Activated T-helper 1 cell treated with anti-CD3 and anti-CD28 coated beads, Interleukin-12 subunit alpha, Interleukin-12 subunit beta, Interleukin-2, Interleukin-4 antibody, amounts not matched to agents 30 ng/mL and 10 ng/mL and 1 ng/mL, durations not matched to agents 14 hours and 24 hours and 36 hours (primary cell): ENCODE data around the gene MYOD1. TPM values are rescaled to one million over a fixed set of nuclear protein-coding genes. Genes with fewer than 3 reads are reported as not detected.

Source experiments
- DNase-seq: peaks from one replicate; pipeline ENCODE4 v3.0.0; 2021; ENCODE audit warnings: low spot score
- H3K27ac Mint-ChIP-seq: one replicate; pipeline ENCODE4 v1.8.0; 2021; ENCODE audit warnings: mild to moderate bottlenecking, mixed read lengths
- H3K27me3 Mint-ChIP-seq: one replicate; pipeline ENCODE4 v1.8.0; 2022; ENCODE audit warnings: mild to moderate bottlenecking, moderate library complexity, mixed read lengths; ENCODE audit not compliant: insufficient read depth
- H3K36me3 Mint-ChIP-seq: one replicate; pipeline ENCODE4 v1.8.0; 2021; ENCODE audit warnings: low read depth, mixed read lengths
- H3K4me1 Mint-ChIP-seq: one replicate; pipeline ENCODE4 v1.8.0; 2021; ENCODE audit warnings: low read depth, mixed read lengths
- H3K4me3 Mint-ChIP-seq: one replicate; pipeline ENCODE4 v1.8.0; 2021; ENCODE audit warnings: mild to moderate bottlenecking, moderate library complexity, mixed read lengths
- H3K9me3 Mint-ChIP-seq: one replicate; pipeline ENCODE4 v1.8.0; 2021; ENCODE audit warnings: mixed read lengths
- intact Hi-C: fragments of 100-400 bp; cut with micrococcal nuclease; formaldehyde crosslinking; loops from one replicate; pipeline ENCODE4 v1.15.1; 2024
- total RNA-seq: library from RNA; stranded (reverse); gene quantifications from 2 replicates; pipeline ENCODE4 v1.2.3, GENCODE V29; 2022

MYOD1 gene
- total RNA-seq, 1 donor from 2014 or later = not detected

DNA sequence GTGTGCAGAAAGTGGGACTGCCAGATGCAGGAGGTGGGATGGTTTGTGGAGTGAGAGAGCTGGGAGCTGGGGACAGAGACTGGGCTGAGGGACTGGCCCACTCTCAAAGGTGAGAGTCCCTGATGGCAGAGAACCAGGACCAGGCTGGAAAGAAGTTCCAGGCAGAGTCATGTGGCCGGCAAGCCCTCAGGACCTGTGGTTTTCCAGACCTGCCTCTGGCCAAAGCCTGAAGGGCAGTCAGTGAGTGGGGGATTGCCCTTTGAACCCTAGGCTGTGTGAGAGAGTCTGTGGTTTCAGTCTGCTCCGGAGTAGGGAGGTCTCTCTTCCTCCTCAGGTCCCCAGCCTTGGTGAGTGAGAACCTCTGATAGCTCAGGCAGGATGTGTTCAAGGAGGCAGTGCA, 32.2 kb downstream of the MYOD1 start:
- H3K9me3 Mint-ChIP-seq = no peaks in the 10 kb centered on the region
- no peaks in the 10 kb centered on the region for H3K36me3 Mint-ChIP-seq
- no peaks in the 10 kb centered on the region for H3K4me1 Mint-ChIP-seq
- intact Hi-C loops = no loop called here
- H3K27me3 Mint-ChIP-seq = no peaks in the 10 kb centered on the region
- no peak overlapping the region for H3K4me3 Mint-ChIP-seq
- no peak overlapping the region for H3K27ac Mint-ChIP-seq
- no peak for DNase-seq

DNA sequence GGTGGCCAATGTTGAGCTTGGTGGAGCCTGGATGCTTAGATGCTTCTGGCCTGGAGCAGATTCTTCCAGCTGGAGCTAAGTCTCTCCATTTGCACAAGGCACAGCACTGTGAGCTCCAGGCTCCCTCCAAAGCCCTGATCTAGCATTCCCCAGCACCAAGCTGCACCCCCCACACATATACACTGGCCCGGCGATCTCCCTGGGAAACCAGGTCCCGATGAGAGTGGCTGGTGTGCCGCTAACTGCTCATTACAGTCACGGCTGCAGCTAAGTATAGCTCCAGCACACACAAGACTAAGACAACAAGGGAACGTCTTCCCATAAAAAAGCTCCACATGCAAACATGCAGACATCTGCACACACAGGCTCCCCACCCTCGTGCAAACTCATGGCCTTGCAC, 32.8 kb downstream of the MYOD1 start:
- H3K4me3 Mint-ChIP-seq = no peak overlapping the region
- no peak overlapping the region for H3K27ac Mint-ChIP-seq
- H3K27me3 Mint-ChIP-seq = no peaks in the 10 kb centered on the region
- H3K36me3 Mint-ChIP-seq = no peaks in the 10 kb centered on the region
- intact Hi-C loops = no loop called here
- H3K4me1 Mint-ChIP-seq = no peaks in the 10 kb centered on the region
- no peaks in the 10 kb centered on the region for H3K9me3 Mint-ChIP-seq
- DNase-seq = no peak

DNA sequence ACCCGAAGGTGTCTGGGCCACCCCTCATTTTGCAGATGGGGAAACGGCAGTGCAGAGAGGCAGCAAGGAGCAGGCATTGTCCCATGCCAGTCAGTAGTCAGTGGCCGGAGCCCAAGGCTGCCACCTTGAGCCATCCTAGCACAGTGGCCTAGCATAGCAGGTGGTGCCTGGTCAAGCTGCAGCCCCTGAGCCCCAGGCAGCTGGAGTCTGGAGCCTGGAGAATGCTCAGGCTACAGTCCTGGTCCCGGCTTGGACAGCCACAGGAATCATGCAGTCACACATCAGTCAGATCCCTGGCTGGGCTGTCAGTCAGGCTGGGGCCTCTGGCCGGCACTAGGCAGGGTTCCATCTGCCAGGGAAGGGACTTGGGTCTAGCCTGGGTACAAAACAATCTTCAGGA, 33.8 kb downstream of the MYOD1 start:
- DNase-seq = no peak
- no peaks in the 10 kb centered on the region for H3K36me3 Mint-ChIP-seq
- H3K4me3 Mint-ChIP-seq = no peak overlapping the region
- intact Hi-C loops = no loop called here
- H3K4me1 Mint-ChIP-seq = no peaks in the 10 kb centered on the region
- H3K27ac Mint-ChIP-seq = no peak overlapping the region
- H3K9me3 Mint-ChIP-seq = no peaks in the 10 kb centered on the region
- no peaks in the 10 kb centered on the region for H3K27me3 Mint-ChIP-seq

DNA sequence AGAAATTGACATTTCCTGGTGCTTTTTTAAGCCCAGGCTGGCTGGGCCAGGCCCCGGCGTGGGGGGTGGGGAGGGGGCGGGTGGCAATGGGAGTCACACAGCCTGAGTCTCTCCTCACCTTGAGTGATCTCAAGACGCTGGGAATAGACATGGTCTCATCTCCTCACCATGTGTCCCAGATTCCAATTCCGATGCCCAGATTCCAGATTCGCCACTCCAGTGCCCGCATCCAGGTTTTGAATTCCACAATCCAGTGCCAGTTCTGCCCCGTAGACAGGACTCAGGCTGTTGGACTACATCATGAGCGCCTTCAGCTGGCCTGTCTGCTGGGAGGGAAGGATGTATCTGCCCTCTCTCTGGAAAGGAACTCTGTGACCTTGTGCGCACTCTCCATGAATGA, 34.3 kb downstream of the MYOD1 start:
- no peak for DNase-seq
- Mint-ChIP-seq H3K9me3 (no peaks in the 10 kb centered on the region), H3K36me3 (no peaks in the 10 kb centered on the region), H3K4me3 (no peak overlapping the region), H3K4me1 (no peaks in the 10 kb centered on the region), H3K27me3 (no peaks in the 10 kb centered on the region), H3K27ac (no peak overlapping the region)
- intact Hi-C loops = no loop called here

DNA sequence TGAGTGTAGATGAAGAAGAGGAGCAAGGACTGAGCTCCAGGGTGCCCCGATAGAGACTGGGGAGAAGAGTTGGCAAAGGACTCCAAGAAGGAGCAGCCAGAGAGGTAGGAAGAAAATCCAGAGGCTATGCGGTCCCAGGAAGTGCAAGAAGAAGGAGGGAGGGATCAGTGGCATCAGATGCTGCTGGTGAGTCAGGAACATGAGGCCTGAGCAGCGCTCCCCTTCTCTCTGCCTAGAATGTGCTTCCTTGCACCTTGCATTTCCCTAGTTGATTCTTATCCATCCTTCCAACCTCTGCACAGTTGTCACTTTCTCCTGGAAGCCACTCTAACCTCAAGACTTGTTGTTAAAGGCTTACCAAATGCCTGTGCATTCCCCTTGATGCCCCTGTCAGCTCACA, 36.5 kb downstream of the MYOD1 start:
- no peaks in the 10 kb centered on the region for H3K27me3 Mint-ChIP-seq
- H3K4me1 Mint-ChIP-seq = no peaks in the 10 kb centered on the region
- H3K27ac Mint-ChIP-seq = no peak overlapping the region
- H3K4me3 Mint-ChIP-seq = no peak overlapping the region
- H3K9me3 Mint-ChIP-seq = no peaks in the 10 kb centered on the region
- no peaks in the 10 kb centered on the region for H3K36me3 Mint-ChIP-seq
- intact Hi-C loops = no loop called here
- no peak for DNase-seq

DNA sequence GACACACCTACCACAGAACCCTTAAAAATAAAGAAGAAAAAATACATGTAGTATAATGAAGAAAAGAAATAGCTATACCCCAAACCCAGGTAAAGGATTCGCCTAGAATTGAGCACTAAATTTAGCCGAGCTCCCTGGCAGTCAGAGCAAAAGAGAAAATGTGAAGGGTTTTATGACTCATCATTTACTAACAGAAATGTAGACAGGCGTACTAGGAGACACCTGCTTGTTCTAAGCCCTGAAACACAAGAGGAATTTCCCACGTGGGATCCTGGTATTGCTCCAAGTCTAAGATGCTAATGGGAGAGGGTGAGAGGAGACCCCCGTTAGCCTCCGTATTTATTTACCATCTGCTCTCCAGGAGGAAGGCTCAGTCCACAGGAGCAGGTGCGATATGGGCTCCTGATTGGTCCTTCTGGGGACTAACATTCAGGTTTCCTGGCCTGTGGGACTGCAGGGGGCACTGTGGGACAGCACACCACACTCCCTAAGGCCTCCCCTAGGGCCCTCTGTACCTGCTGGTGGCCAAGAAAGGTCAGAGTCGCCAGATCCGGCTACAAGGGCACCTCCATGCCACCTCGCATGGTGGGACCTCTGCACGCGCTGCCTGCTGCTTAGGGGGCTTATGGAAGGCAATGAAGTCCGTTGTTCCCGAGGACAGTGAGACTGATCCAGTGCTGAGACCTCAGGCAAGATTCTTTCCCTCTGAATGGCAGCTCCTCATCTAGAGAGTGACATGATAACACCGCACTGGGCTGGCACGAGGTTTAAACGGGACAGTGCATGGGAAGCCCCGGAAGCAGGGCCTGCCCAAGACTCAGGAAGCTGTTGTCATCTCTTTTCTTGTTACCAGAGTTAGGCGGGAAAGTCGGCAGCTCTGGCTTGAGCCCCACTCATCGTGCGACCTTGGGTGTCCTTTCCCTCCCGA, 41.0 kb downstream of the MYOD1 start:
- H3K4me3 Mint-ChIP-seq = no peak overlapping the region
- no peaks in the 10 kb centered on the region for H3K27me3 Mint-ChIP-seq
- intact Hi-C loops = loop anchor here (1.0 kb wide), 1 partner anchor 219 kb away; no protein-coding TSS in a partner anchor
- no peak for DNase-seq
- H3K9me3 Mint-ChIP-seq = no peaks in the 10 kb centered on the region
- no peaks in the 10 kb centered on the region for H3K4me1 Mint-ChIP-seq
- H3K27ac Mint-ChIP-seq = no peak overlapping the region
- no peaks in the 10 kb centered on the region for H3K36me3 Mint-ChIP-seq

DNA sequence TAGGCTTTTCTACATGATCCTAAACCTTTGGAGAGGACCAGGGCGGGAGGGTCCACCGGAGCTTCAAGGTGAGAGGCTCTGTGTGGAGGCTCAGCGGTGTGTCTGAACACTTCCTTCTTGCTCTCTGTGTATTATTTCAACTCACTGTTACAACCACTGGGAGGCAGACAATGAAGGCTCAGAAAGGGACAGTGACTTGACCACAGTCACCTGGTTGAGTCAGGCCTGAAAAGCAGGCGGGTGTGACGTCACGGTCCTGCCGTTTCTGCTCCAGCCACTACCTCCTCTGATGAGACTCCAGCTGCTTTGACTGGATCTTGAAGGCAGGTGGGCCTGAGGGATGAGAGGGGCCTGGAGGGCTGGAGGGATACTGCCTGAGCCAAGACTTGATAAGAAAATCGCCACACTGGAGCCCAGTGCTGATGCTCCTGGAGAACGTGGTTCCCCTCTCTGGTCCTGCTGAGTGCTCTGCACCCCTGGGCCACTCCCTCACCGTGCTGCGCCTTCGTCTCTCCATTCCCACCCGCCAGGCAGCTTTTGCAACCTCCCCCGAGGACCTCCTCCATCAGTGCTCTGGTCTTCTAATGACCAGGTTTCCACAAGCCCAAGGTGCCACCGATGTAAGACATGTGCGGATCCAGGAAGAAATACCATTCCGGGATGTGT, 43.1 kb downstream of the MYOD1 start:
- H3K9me3 Mint-ChIP-seq = no peaks in the 10 kb centered on the region
- DNase-seq = no peak
- no peaks in the 10 kb centered on the region for H3K27me3 Mint-ChIP-seq
- intact Hi-C loops = no loop called here
- H3K4me1 Mint-ChIP-seq = no peaks in the 10 kb centered on the region
- H3K27ac Mint-ChIP-seq = no peak overlapping the region
- H3K36me3 Mint-ChIP-seq = no peaks in the 10 kb centered on the region
- no peak overlapping the region for H3K4me3 Mint-ChIP-seq

DNA sequence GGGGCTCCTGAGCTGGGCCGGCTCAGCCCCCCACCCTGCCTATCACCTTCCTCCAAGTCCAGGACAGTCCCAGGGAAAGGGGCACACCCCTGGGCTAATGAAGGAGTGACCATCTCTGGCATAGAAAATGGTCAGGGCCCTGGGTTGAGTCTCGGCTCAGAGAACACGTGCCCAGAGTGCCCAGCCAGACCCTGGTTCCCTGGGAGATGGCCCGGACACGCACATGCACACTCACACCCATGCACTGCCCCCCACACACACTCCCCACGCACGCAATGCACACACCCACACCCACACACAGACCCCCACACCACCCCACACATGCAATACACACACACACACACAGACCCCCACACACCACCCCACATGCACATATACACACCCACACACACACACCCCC, 43.9 kb downstream of the MYOD1 start:
- Mint-ChIP-seq H3K27ac (no peak overlapping the region), H3K4me3 (no peak overlapping the region), H3K36me3 (no peaks in the 10 kb centered on the region), H3K27me3 (no peaks in the 10 kb centered on the region), H3K9me3 (no peaks in the 10 kb centered on the region), H3K4me1 (no peaks in the 10 kb centered on the region)
- intact Hi-C loops = no loop called here
- no peak for DNase-seq

DNA sequence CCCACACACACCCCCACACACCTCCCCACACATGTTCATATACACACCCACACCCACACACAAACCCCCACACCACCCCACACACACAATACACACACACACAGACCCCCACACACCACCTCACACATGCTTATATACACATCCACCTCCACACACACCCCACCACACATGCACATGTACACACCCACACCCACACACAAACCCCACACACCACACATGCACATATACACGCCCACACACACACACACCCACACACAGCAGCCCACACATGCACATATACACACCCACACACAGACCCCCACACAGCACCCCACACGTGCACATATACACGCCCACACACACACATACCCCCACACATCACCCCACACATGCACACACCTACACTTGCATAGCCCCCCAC, 44.3 kb downstream of the MYOD1 start:
- DNase-seq = no peak
- Mint-ChIP-seq H3K27ac (no peak overlapping the region), H3K27me3 (no peaks in the 10 kb centered on the region), H3K9me3 (no peaks in the 10 kb centered on the region), H3K36me3 (no peaks in the 10 kb centered on the region), H3K4me1 (no peaks in the 10 kb centered on the region), H3K4me3 (no peak overlapping the region)
- intact Hi-C loops = no loop called here

DNA sequence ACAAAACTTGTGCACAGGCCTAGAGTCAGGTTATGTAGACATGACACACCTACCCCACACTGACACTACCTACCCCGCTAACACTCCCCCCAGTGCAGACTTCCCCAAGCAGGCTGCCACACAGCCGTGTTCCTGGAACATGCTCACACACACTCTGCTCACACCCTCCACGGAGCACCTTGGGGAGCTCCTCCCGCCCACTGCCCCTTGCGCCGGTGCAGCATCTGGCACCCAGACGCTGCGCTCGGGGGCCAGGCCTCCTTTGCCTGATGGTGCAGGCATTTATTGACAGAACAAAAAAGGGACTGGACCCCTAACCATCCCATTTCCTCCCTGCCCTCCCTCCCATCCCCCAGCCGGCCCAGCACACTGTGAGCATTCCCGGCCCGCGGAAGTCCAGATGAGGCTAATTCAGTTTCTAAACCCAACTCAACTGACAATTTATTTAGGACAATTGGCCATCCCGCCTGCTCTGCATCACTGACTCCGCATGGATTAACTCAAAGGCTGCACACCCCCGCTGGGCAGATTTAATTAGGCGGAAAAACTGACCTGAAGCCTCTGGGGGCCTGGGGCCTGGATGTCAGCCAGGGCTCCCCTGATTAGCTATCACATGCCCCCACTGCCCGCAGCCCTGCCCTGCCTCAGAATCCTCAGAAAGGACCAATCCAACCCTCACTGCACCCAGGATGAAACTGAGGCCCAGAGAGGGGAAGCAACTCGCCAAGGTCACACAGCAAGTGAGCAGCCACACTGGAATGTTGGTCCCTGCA, 45.3 kb downstream of the MYOD1 start:
- Mint-ChIP-seq H3K27me3 (no peaks in the 10 kb centered on the region), H3K9me3 (no peaks in the 10 kb centered on the region), H3K4me3 (no peak overlapping the region), H3K4me1 (no peaks in the 10 kb centered on the region), H3K27ac (no peak overlapping the region), H3K36me3 (no peaks in the 10 kb centered on the region)
- no peak for DNase-seq
- intact Hi-C loops = no loop called here

DNA sequence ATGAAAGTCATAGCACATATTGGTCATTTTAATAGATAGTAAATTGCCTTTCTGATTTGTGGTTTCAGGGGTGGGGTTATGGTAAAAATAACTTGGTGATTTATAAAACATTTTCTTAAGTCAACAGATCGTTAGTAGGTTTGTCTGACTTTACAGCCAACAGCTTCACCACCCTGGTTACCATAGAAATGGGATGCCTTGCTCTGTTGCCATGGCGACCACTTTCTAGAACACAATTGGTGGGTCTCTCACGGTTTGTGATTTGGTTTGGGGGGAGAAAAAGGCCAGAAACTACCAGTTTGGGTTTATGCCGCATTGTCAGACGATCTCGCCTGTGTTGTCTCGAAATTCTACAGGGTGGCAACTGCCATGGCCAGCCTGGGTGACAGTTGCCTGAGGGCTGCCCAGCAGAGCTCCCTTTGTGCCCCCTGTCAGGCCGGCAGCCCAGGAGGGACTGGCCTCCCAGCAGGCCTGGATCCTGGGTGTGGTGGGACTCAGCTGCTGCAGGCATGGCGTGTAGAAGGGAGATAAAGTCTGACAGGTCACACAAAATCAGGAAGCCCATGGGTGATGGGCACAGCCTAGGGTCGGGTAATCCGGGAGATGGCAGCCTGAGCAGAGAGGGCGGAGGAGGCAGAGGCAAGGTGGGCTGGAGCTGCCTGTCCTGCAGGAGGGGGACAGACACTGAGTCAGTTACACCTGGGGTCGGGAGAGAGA, 46.1 kb downstream of the MYOD1 start:
- no peaks in the 10 kb centered on the region for H3K9me3 Mint-ChIP-seq
- H3K27me3 Mint-ChIP-seq = no peaks in the 10 kb centered on the region
- intact Hi-C loops = no loop called here
- H3K36me3 Mint-ChIP-seq = no peaks in the 10 kb centered on the region
- no peaks in the 10 kb centered on the region for H3K4me1 Mint-ChIP-seq
- H3K4me3 Mint-ChIP-seq = no peak overlapping the region
- DNase-seq = no peak
- no peak overlapping the region for H3K27ac Mint-ChIP-seq

DNA sequence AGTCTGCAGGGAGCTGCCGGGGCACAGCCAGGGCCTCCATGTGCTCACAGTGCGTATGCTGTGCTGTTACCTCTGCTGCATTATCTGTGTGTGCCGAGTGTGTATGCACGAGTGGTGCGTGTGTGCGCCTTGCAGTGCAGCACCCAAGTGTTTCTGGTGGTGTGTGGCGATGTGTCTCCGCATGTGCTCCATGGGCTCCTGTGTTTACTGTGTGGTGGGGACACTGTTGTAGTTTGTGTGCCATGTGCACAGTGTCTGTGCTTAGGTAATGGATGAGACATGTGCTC, 46.6 kb downstream of the MYOD1 start:
- Mint-ChIP-seq H3K4me1 (no peaks in the 10 kb centered on the region), H3K4me3 (no peak overlapping the region), H3K36me3 (no peaks in the 10 kb centered on the region), H3K27ac (no peak overlapping the region), H3K9me3 (no peaks in the 10 kb centered on the region), H3K27me3 (no peaks in the 10 kb centered on the region)
- no peak for DNase-seq
- intact Hi-C loops = no loop called here

DNA sequence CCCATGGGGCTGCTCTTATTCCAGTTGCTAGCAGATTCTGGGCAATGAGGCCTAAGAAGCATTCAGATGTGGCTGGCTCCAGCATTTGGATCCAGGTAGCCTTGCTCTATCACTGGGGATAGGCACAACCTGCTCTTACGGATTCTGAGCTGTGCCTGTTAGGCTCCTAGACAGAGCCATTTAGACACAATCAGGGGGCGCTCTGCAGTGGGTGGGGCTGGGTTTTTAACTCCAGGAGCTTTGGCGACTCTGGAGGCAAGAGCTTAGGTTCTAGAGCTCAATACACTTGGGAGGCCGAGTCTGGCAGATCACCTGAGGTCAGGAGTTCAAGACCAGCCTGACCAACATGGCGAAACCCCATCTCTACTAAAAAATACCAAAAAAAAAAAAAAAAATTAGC, 47.2 kb downstream of the MYOD1 start:
- H3K27ac Mint-ChIP-seq = no peak overlapping the region
- intact Hi-C loops = no loop called here
- no peaks in the 10 kb centered on the region for H3K27me3 Mint-ChIP-seq
- no peaks in the 10 kb centered on the region for H3K4me1 Mint-ChIP-seq
- H3K4me3 Mint-ChIP-seq = no peak overlapping the region
- no peaks in the 10 kb centered on the region for H3K36me3 Mint-ChIP-seq
- DNase-seq = no peak
- H3K9me3 Mint-ChIP-seq = no peaks in the 10 kb centered on the region
